NCI-H187 treated with DMSO at 0.1 percent for 48 hours (cell line): Measurements from ENCODE around the gene SLAMF1.
A peak's percentile ranks its signal among the peaks of the same experiment; 100 is the strongest.

Source experiments
- DNase-seq: peaks from one replicate; lab custom pipeline; 2025; lab: John Stamatoyannopoulos, UW

Gene SLAMF1

DNA sequence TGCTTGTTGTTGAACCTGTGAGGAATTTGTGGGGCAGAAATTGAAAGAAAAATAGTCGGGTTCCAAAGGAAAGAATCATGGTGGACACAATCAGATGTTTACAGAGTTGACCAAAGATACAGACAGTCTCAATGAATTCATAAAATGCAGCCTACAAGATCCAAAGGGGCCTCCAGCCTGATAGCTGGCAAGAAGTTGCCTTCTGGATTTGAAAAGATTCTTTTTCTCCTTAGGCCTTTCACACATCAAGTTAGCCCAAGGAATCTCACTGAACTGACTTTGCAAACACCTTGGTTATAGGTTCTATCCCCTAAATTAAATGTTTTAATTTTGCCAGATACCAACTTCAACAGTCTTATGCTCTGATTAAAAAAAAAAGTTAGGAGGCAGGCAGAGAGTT lies 21.5 kb downstream of the SLAMF1 start:
- no peak for DNase-seq

DNA sequence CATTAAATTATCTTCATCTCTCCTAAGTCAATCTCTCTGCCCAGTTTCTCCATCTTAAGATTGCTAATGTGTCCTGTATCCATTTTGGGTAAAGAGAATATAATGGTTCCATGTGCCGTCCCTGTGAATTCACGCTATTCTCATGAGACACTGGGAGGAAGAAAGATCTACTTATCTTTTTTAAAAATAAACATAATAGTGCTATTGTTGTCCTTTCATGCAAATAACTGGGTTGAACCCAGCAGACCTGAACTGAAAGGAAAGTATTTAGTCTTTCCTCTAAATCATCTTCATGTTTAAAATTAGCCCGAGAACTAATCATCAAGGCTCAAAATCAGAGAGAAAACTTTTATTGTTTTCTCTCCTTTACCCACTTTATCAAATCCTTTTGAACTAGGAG lies 22.4 kb downstream of the SLAMF1 start:
- no peak for DNase-seq

DNA sequence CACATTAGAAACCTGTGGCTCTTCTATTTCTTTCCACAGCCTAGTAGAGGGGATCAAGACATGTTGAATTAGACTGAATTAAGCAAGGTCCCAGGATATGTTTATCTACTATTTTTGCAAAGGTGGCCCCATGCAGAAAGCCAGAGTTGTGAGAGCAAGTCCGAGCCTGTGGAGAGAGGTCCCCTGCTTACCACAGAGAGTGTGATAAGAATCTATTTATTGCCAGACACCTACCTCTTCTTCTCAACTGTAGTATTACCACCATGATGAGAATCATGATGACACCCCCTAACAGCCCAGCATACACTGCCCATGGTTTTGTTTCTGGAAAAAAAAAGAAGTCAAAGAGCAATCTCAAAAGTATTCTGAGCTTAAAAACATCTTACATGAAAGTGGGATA lies 23.0 kb downstream of the SLAMF1 start:
- DNase-seq: no peak

DNA sequence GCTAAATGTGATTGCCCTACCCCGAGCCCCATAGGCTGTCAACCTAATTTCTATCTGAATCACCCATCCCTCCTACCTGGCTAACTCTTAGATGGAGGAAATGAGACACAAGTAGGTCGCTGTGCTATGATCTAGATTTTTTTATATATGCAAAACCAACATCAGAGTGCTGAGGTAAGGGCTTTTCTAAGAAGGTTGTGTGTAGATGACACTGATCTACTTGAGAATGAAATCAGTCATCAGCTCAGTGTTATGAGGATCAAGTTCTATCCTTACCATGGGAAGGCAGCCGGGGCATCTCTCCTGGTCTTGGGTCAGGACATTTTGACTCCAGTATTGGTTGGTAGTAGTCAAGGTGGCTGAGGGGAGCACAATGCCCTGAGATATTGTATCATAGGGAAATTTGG lies 23.6 kb downstream of the SLAMF1 start:
- no peak for DNase-seq

DNA sequence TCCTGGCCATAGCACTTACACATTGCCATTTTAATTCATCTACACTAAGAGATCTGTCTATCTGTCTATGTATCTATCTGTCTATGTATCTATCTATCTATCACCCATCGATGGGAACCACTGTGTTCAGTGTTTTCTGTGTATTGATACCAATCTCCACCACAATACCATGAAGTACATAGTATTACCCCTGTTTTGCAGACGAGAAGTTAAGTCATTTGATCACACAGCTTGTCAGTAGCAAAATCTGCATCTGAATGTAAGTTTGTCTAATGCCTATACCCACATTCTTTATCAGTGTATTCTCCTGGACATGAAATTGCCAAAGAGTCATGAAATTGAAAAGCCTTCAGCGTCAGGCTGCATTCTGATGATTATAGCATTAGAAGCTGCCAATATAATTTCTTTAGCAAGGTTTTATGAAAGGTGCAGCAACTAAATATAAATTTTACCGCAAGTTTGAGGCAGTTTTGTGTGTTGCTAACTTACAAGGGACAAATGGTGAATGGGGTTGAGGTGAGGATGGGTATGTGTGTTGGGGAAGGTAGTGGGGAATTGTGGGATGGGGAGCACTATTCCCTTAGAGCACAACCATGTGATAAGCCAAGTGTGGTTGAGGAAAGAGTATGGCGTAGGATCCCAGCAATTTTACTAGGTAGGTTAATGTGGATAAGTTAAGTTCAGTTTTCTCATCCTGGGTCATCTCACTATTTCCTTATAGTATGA lies 24.2 kb downstream of the SLAMF1 start:
- DNase-seq: no peak

DNA sequence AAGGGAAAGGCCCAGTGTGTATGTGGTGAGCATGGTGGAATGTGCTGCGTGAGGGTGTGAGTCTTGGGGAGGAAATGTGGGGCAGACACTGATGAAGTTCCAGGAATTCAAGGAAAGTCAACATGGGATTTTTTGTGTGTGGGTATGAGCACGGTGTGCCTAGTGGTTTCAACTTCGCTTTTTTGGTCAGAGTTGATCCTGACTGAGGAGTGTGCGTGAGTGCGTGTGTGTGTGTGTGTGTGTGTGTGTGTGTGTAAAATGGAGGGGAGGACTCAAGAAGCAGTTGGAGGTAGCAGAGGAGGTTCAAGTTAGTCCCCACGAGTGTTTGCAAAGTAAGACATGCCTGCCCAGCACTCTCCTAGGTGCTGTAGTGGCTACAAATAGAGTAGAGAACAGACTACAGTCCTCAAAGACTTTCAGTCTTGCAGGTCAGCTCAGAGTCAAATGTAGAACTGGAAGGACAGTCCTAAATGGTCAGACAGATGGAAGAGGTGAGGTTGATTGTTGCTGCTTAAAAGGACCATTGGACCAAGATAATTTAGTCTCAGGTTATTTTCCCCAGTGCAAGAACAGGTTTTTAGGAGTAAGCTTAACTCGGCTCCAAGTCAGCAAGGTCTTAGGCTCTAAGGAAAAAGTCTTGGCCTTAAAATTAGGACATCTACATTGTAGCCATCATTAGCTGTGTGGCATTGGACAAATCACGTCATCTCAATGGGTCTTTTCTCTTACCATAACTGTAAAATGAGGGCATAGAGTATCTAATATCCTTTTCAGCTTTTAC lies 25.0 kb downstream of the SLAMF1 start:
- DNase-seq: no peak

DNA sequence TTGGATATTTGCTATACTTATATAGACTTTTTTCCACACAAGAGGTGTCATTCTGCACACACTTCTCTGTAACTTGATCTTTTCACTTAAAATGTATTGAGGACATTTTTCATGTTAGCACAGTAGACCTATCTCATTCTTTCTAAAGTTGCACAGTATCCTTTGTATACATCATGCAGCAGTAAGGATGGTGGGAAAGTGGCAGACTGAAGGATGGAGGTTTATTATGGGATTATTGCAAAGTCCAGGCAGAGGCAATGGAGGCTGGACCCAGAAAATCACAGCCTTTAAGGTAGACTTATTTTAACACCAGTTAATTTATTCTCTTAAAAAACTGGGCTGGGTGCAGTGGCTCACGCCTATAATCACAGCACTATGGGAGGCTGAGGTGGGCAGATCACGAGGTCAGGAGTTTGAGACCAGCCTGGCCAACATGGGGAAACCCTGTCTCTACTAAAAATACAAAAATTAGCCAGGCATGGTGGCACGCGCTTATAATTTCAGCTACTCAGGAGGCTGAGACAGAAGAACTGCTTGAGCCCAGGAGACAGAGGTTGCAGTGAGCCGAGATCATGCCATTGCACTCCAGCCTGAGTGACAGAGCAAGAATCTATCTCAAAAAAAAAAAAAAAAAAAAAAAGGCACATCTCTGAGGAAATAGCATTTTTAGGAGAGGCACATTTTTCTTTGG lies 25.8 kb downstream of the SLAMF1 start:
- DNase-seq: no peak

DNA sequence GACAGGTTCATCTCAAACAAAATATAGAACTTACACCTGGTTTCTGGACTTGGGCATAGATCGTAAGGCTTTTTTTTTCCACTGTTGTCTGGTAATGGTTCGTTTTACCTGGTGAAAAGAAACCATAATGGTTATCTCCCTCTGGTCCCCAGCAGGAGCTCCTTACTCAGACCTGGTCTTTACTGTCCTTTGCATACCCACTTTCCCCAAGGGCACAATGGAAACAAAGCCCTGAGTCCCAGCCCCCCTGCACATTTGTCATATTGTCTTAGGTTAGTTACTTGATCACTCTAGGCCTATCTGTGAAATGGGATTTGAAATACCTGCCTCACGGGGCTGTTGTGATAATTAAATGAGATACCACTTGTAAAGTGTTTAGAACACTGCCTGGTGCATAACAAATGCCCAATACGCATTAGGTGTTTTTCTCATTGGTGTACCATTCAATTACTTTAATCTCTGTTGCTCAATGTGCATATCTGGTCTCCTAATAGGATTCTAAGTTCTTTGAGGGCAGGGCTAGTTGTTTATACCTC lies 27.0 kb downstream of the SLAMF1 start:
- DNase-seq: no peak

DNA sequence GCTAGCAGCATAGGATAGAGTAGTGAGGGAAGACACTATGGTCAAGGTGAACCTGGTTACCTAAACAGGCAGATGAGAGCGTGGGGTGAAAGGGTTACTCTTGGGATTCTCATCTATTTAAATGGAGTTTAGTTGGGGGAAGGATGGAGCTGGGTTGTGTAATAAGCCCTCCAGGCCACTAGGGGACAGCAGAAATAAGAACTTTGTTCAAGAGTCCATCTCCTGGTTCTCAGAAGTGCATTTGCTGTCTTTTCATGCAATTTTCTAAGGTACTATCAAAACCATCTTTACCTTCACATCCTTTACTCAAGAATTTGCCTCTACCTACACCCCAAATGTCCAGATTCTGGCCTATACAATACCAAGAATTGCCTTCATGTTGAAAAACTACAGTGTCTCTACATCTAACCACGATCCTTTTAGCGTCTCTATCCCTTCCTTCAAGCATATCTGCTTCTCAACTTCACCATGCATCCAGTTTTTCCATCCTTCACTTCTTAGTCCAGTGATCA lies 28.0 kb downstream of the SLAMF1 start:
- DNase-seq: no peak

DNA sequence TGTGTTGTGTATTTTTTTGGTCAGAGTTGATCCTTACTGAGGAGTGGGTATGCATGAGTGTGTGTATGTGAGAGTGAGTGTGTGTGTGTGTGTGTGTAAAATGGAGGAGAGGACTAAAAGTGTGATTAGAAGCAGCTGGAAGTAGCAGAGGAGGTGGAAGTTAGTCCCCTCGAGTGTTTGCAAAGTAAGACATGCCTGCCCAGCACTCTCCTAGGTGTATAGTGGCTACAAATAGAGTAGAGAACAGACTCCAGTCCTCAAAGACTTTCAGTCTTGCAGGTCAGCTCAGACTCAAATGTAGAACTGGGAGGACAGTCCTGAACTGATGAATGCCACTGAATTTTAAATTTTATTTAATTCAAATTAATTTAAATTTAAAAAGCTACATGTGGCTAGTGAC lies 28.5 kb downstream of the SLAMF1 start:
- DNase-seq: no peak

DNA sequence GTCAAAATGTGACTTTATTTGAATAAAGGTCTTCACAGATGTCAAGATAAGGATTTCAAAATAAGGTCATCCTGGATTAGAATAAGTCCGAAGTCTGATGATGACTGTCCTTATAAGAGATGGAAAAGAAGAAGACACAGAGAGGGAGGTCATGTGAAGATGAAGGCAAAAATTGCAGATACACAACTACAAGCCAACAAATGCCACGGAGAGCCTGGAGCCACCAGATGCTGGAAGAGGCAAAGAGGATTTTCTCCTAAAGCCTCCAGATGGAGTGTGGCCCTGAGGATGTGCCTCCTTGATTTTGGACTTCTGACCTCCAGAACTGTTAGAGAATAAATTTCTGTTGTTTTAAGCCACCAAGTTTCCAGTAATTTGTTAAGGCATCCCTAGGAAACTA lies 31.2 kb downstream of the SLAMF1 start:
- DNase-seq: no peak

DNA sequence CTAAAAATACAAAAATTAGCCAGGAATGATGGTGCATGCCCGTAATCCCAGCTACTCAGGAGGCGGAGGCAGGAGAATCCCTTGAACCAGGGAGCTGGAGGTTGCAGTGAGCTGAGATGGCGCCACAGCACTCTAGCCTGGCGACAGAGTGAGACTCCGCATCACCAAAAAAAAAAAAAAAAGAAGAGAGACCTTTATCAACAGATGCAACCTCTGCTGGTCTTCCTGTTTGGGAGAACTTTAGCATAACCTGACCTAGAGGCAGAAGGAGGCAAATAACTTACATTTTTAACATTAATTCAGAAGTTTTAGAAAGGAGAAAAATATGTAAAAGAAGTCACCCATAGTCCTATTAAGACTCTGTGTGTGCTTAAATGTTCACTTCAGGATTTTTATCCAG lies 32.4 kb downstream of the SLAMF1 start:
- DNase-seq: no peak

DNA sequence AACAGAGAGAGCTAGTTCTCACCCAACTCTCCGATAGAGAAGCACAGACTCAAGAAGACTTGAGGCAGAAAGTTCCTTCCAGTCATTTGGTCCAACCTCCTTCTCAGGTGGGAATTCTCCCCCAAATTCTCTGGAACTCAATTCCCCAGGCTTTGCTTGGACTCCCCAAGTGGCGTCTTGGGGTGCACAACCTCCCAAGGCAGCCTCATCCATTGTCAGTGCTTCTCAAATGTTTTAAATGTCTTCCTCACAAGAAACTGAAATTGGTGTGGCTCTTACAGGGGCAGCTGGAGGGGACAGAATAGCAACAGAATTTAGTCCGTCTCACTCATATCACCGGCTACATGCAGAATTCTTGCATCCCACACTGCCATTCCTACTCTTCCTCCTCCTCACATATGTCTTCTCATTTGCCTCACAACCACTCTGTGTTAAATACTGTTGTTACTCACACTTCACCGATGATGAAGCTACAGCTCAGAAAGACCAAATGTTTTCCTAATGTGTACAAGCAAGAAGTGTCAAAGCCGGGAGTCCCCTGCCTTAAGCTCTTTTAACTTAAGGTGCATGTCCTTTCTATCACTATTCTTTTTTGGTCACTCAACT lies 34.1 kb downstream of the SLAMF1 start:
- DNase-seq: no peak

DNA sequence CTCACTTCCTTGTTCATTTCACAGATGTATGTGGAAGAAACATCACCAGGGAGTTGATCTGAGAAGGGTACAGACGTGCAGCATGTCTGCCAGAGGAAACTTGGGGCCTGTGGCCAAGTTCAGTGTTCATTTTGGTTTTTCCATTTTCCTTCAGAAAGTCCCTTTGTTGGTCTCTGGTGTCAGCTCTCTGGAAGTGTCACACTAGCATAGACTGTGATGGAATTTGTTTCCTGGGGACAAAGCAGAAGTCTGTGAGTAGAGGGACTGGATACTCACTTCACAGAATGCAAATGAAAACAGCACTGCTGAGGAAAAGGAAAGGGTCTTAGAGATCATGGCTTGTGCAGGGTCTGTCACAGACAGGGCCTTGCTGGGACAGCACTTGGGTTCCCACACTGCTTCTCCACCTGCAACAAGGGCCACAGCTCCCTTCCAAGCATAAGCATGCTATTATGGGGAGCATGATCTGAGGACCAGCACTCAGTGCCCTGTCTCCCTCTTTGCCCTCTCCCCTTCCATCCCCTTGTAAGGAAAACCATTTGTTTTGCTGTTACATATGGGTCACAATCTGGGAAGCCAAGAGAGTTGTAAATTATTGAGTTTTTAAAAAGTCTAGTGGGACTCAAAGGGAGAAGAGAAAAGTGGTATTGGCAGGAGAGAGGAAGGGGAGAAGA lies 36.1 kb downstream of the SLAMF1 start:
- no peak for DNase-seq

DNA sequence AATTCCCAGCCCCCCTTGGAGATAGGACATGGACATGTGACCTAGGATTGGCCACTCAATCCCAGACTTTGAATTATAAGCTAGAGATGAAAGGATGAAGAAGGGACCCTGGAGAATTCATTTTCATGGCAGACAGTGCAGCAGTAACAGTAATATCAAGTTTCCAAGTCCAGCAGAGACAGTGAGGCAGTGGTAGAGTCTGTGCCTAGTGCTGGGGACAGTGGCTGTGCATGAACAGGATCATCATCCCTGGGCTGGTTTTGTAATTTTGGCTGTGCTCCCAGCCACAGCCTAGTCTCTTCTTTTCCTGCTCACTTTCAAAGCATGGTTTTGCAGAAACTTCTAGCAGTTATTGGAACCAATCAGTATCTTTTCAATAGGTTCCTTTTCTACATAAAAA lies 37.9 kb downstream of the SLAMF1 start:
- no peak for DNase-seq

DNA sequence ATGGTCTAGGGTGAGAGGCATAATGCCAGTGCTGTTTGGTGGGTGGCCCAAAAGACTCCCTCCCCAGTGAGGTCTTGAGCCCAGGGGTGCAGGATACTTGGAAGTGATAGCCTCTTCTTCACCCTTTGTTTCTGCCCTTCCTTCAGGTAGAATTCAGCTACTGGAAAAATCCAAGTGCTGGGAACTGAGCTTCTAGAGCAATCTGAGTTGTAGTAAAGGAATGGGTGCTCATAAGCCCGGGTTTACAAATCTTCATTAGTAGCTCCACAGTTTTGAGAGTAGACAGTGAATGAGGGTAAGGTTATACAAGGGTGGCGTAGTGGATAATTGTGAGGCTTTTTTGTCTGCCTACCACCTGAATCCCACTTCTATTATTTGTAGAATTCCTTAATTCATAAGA lies 38.3 kb downstream of the SLAMF1 start:
- no peak for DNase-seq

DNA sequence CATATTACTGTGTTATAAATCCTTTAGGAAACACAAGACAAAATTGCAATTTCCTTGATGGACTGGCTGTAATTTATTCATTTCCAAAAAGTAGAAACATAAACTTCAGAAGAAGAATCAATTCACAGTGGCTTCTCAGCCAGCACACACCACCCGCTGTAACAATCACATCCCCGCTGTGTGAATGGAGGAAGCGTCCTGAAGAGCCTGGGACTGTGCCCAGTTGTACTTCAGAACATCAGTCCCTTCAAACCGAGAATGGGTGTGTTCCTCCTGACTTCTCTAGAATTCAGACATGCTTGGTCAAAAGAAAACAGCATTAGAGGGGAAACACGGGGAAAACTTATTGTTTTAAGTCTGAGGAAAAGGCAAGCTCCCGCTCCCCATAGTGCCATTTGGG lies 38.8 kb downstream of the SLAMF1 start:
- no peak for DNase-seq

DNA sequence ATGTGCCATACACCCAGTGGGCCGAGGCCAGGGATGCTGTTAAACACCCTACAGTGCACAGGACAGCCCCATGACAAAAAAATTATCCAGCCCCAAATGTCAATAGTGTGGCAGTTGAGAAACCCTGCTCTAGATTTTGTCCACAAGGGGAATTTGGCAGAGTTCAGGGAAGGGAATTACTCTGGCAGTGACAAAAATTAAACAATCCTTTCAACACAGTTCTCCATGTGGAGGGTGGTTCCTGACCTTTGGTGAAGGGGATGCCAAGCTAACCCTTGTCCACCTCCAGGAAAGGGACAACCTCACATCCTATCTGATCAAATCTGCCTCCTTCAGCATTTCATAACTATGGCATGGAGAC lies 39.2 kb downstream of the SLAMF1 start:
- DNase-seq: no peak

DNA sequence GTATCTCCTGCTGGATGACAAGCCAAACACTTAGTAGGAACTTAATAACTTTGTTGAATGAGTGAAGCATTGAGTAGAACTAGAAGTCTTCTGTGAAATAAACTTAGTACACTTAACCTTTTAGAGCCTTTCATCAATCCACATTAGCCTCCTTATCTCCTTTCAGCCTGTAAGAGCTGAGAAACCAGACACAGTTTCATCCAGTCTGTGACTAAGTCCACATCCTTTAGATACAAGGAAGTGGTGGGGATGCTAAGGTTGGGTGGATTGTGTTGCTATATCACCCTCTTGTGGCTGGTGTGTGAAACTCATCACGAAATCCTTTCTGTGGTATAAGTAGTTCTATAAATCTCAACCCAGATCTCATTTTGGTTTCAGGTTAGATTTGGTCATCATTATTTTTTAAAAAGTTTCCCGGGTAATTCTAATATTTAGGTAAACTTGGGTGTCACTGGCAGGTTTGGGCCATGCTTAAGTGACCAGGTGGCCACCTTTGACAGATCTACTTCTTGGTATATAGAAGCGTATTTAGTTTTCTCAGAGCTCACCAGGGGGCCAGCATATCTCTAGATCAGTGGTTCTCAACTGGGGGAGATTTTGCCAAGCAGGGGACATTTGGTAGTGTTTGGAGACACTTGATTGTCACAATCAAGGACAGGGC lies 39.7 kb downstream of the SLAMF1 start:
- peak; percentile 66 for DNase-seq

DNA sequence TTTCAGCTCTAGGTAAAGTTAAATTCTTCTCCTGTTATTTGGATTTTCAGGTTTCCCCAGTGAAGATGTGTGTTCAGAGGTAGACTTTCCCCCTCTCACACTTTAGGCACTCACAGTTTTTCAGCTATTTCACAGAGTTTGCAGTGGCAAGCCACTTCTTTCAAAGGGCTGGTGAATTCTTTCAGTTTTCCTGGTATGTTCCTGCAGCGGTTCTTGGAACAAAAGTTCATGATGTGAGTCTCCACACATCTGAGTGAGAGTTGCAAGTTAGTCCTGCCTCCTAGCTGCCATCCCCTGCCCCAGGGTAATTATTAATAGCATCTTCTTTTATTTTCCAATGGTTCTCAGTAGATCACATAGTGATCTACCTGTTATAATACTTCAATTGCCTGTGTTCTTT lies 40.2 kb downstream of the SLAMF1 start:
- no peak for DNase-seq

DNA sequence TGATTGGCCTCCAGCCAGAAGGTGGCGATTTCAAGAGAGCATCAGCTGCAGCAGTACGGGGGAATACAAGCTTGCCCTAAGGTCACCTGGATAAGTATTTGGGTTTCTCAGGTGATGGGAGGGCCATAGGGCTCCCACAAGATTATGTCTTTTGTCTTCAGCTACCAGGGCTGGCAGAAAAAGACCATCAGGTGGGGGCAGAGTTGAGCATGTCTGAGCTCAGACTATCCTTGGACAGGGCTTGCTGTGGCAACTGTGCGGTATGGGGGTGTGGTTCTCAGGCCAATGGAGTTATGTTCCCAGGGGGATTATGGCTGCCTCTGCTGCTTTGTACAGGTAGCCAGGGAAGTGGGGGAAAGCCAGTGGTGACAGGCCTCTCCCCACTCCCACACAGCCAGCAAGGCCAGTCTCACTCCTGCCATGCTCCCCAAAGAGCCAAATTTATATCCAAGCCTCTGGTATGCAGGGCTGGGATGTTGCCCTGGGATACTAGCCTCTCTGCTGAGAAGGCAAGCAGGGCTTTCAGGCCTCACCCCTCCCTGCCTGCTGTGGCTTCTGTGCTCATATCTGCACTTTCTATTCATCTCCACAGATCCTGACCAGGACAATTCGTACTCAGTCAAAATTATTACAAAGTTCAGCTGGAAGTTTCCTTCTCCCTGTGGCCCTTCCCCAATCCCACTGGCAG lies 40.9 kb downstream of the SLAMF1 start:
- no peak for DNase-seq
